Right lobe of liver (tissue), 4 donors: ENCODE measurements around the gene EEF2.

Source experiments
- CTCF ChIP-seq, 4 donors: fragments of 200-600 bp in 3 of 4; fragments of 450-650 bp in 1 of 4; IDR thresholded peaks; one replicate each; pipeline versions ENCODE4 v1.5.1 to v1.8.0; 2016 to 2022; ENCODE audit warnings: antibody characterized with exemption in 4 of 4, mild to moderate bottlenecking in 2 of 4
- POLR2A ChIP-seq: fragments of 450-650 bp; IDR thresholded peaks from one replicate; pipeline ENCODE4 v1.6.1; 2017; ENCODE audit warnings: antibody characterized with exemption, mild to moderate bottlenecking
- donor health status: DM: no; HTN: no; CAD: no.
- donor health status: DM: no; HTN: no; CAD: no.
- donor health status: DM: no; HTN: yes; CAD: no.

GRCh38 chr19:3987619-3988371 lies 2.5 kb upstream of the EEF2 start:
- TF ChIP-seq CTCF (IDR thresholded peaks at IDR 0.05) = peak; percentile 75 to 94 (median 90)
- no peak for TF ChIP-seq POLR2A
